Measurements from ENCODE around the gene ZBTB7A. TPM values are rescaled to one million over a fixed set of nuclear protein-coding genes. Genes with fewer than 3 reads are reported as not detected.
A peak's percentile ranks its signal among the peaks of the same experiment; 100 is the strongest.

ZBTB7A gene
- total RNA-seq, 2 experiments from 2014 or later, result 24.0 to 26.4 TPM

- intact Hi-C loops (cut with DNase I, micrococcal nuclease), result loop anchor here in 1 of 2 experiments (5.0 kb wide), 1 partner anchor 53 kb away; the partner anchor contains the start of gene PIAS4
- H3K27ac Mint-ChIP-seq, result peak overlapping the region; percentile 86
- peak; percentile 70 for DNase-seq
- no peaks in the 10 kb centered on the region for H3K27me3 Mint-ChIP-seq
- no peaks in the 10 kb centered on the region for H3K9me3 Mint-ChIP-seq (ENCODE audit: low read depth)
- peaks cover 24% of the 10 kb centered on the region for H3K36me3 Mint-ChIP-seq (ENCODE audit: low read depth)
- peaks cover 50% of the 10 kb centered on the region for H3K4me1 Mint-ChIP-seq
- ATAC-seq, result peak; percentile 40
- H3K4me3 Mint-ChIP-seq, result peak overlapping the region; percentile 57
- CTCF ChIA-PET, result no interaction called here
- POLR2A ChIA-PET, result no interaction called here
Observed at GRCh38 chr19:4059891-4060620, 6.6 kb downstream of the ZBTB7A start.

GRCh38 chr19:4059453-4059871, 7.2 kb downstream of the ZBTB7A start:
- H3K27ac Mint-ChIP-seq, result no peak overlapping the region
- ATAC-seq (no peak), DNase-seq (no peak)
- H3K9me3 Mint-ChIP-seq (ENCODE audit: low read depth), result no peaks in the 10 kb centered on the region
- peaks cover 24% of the 10 kb centered on the region for H3K36me3 Mint-ChIP-seq (ENCODE audit: low read depth)
- CTCF ChIA-PET, result no interaction called here
- intact Hi-C loops (cut with DNase I, micrococcal nuclease), result no loop called here
- peak overlapping the region; percentile 26 for H3K4me3 Mint-ChIP-seq
- H3K4me1 Mint-ChIP-seq, result peaks cover 50% of the 10 kb centered on the region
- POLR2A ChIA-PET, result no interaction called here
- no peaks in the 10 kb centered on the region for H3K27me3 Mint-ChIP-seq

- ATAC-seq, result no peak
- no peak for DNase-seq
- intact Hi-C loops (cut with DNase I, micrococcal nuclease), result no loop called here
- H3K36me3 Mint-ChIP-seq (ENCODE audit: low read depth), result peaks cover 21% of the 10 kb centered on the region
- no peaks in the 10 kb centered on the region for H3K27me3 Mint-ChIP-seq
- H3K27ac Mint-ChIP-seq, result no peak overlapping the region
- H3K4me3 Mint-ChIP-seq, result peak overlapping the region; percentile 26
- ChIA-PET POLR2A (interaction anchor here (0.5 to 1.0 kb wide), 3 partner anchors 41 to 297 kb away, joined by 3 to 4 read pairs (median 4); partner anchors contain the start of gene MRPL54), CTCF (interaction anchor here (0.6 kb wide), 1 partner anchor 14 kb away, joined by 3 read pairs; no protein-coding TSS in a partner anchor)
- H3K4me1 Mint-ChIP-seq, result peaks cover 49% of the 10 kb centered on the region
- no peaks in the 10 kb centered on the region for H3K9me3 Mint-ChIP-seq (ENCODE audit: low read depth)
Observed at GRCh38 chr19:4058693-4059452, 7.8 kb downstream of the ZBTB7A start.

- Mint-ChIP-seq H3K27ac (peak overlapping the region; percentile 37), H3K4me1 (peaks cover 50% of the 10 kb centered on the region), H3K36me3 (ENCODE audit: low read depth) (peaks cover 27% of the 10 kb centered on the region), H3K9me3 (ENCODE audit: low read depth) (peaks cover 3% of the 10 kb centered on the region), H3K4me3 (no peak overlapping the region), H3K27me3 (no peaks in the 10 kb centered on the region)
- DNase-seq, result peak; percentile 80
- ATAC-seq, result peak; percentile 59
- POLR2A ChIA-PET, result interaction anchor here (0.5 to 1.0 kb wide), 4 partner anchors 7 to 296 kb away, joined by 3 to 5 read pairs (median 4); partner anchors contain the start of gene MRPL54
- CTCF ChIA-PET, result interaction anchor here (0.6 to 0.7 kb wide), 2 partner anchors 15 to 58 kb away, joined by 3 read pairs; no protein-coding TSS in a partner anchor
- intact Hi-C loops (cut with DNase I, micrococcal nuclease), result no loop called here
Observed at GRCh38 chr19:4057931-4058692, 8.6 kb downstream of the ZBTB7A start.

- Mint-ChIP-seq H3K36me3 (ENCODE audit: low read depth) (peaks cover 44% of the 10 kb centered on the region), H3K27me3 (no peaks in the 10 kb centered on the region), H3K4me3 (no peak overlapping the region), H3K9me3 (ENCODE audit: low read depth) (peaks cover 3% of the 10 kb centered on the region), H3K4me1 (peaks cover 54% of the 10 kb centered on the region), H3K27ac (no peak overlapping the region)
- POLR2A ChIA-PET, result interaction anchor here (0.6 kb wide), 1 partner anchor 14 kb away, joined by 3 read pairs; no protein-coding TSS in a partner anchor
- CTCF ChIA-PET, result no interaction called here
- ATAC-seq (no peak), DNase-seq (no peak)
- intact Hi-C loops (cut with DNase I, micrococcal nuclease), result no loop called here
Observed at GRCh38 chr19:4055209-4055552, 11.5 kb downstream of the ZBTB7A start.

- ATAC-seq (no peak), DNase-seq (no peak)
- peaks cover 47% of the 10 kb centered on the region for H3K36me3 Mint-ChIP-seq (ENCODE audit: low read depth)
- intact Hi-C loops (cut with DNase I, micrococcal nuclease), result no loop called here
- no peaks in the 10 kb centered on the region for H3K27me3 Mint-ChIP-seq
- no peak overlapping the region for H3K27ac Mint-ChIP-seq
- H3K9me3 Mint-ChIP-seq (ENCODE audit: low read depth), result peaks cover 3% of the 10 kb centered on the region
- peaks cover 53% of the 10 kb centered on the region for H3K4me1 Mint-ChIP-seq
- H3K4me3 Mint-ChIP-seq, result no peak overlapping the region
- CTCF ChIA-PET, result no interaction called here
- POLR2A ChIA-PET, result interaction anchor here (0.6 kb wide), 1 partner anchor 14 kb away, joined by 3 read pairs; no protein-coding TSS in a partner anchor
Observed at GRCh38 chr19:4054441-4055208, 12.1 kb downstream of the ZBTB7A start.

- no peak overlapping the region for H3K4me3 Mint-ChIP-seq
- peak overlapping the region; percentile 49 for H3K27ac Mint-ChIP-seq
- no peaks in the 10 kb centered on the region for H3K27me3 Mint-ChIP-seq
- H3K9me3 Mint-ChIP-seq (ENCODE audit: low read depth), result peaks cover 3% of the 10 kb centered on the region
- ATAC-seq (no peak), DNase-seq (no peak)
- POLR2A ChIA-PET, result no interaction called here
- H3K36me3 Mint-ChIP-seq (ENCODE audit: low read depth), result peaks cover 48% of the 10 kb centered on the region
- CTCF ChIA-PET, result no interaction called here
- intact Hi-C loops (cut with DNase I, micrococcal nuclease), result no loop called here
- peaks cover 45% of the 10 kb centered on the region for H3K4me1 Mint-ChIP-seq
Observed at GRCh38 chr19:4053423-4054324, 13.0 kb downstream of the ZBTB7A start.

GRCh38 chr19:4052993-4053422, 13.7 kb downstream of the ZBTB7A start:
- Mint-ChIP-seq H3K4me1 (peaks cover 40% of the 10 kb centered on the region), H3K4me3 (no peak overlapping the region), H3K27me3 (no peaks in the 10 kb centered on the region), H3K27ac (no peak overlapping the region), H3K9me3 (ENCODE audit: low read depth) (peaks cover 3% of the 10 kb centered on the region), H3K36me3 (ENCODE audit: low read depth) (peaks cover 49% of the 10 kb centered on the region)
- ATAC-seq (no peak), DNase-seq (no peak)
- intact Hi-C loops (cut with DNase I, micrococcal nuclease), result no loop called here
- ChIA-PET CTCF (no interaction called here), POLR2A (no interaction called here)

- H3K4me1 Mint-ChIP-seq, result peaks cover 34% of the 10 kb centered on the region
- H3K27ac Mint-ChIP-seq, result no peak overlapping the region
- CTCF ChIA-PET, result no interaction called here
- DNase-seq (no peak), ATAC-seq (no peak)
- H3K36me3 Mint-ChIP-seq (ENCODE audit: low read depth), result peaks cover 47% of the 10 kb centered on the region
- POLR2A ChIA-PET, result no interaction called here
- intact Hi-C loops (cut with DNase I, micrococcal nuclease), result no loop called here
- no peak overlapping the region for H3K4me3 Mint-ChIP-seq
- H3K9me3 Mint-ChIP-seq (ENCODE audit: low read depth), result peaks cover 3% of the 10 kb centered on the region
- H3K27me3 Mint-ChIP-seq, result no peaks in the 10 kb centered on the region
Observed at GRCh38 chr19:4052114-4052992, 14.3 kb downstream of the ZBTB7A start.
